HG03097 (cell line): ENCODE data around the gene MOB3C.

Source experiments
- ATAC-seq: cut with Tn5 transposase; IDR thresholded peaks from one replicate; pipeline ENCODE4 v1.9.1; 2021; ENCODE audit not compliant: unreplicated experiment, low FRiP score

Gene MOB3C

GRCh38 chr1:46607345-46608130 lies 9.1 kb downstream of the MOB3C start:
- ATAC-seq, result no peak

- no peak for ATAC-seq
Observed at GRCh38 chr1:46606255-46606965, 10.2 kb downstream of the MOB3C start.

GRCh38 chr1:46605232-46605631 lies 11.4 kb downstream of the MOB3C start:
- no peak for ATAC-seq

- ATAC-seq, result peak; percentile 91
Observed at GRCh38 chr1:46603858-46604549, 12.6 kb downstream of the MOB3C start, which contains the start of gene MKNK1. Gene MKNK1, minus strand, starts transcription at chr1:46604268. Its CDS starts 20,941 bp downstream, at chr1:46583327.

GRCh38 chr1:46603481-46603857 lies 13.1 kb downstream of the MOB3C start:
- no peak for ATAC-seq

GRCh38 chr1:46601257-46602007 lies 15.2 kb downstream of the MOB3C start:
- no peak for ATAC-seq

- ATAC-seq, result no peak
Observed at GRCh38 chr1:46599059-46599970, 17.3 kb downstream of the MOB3C start.

- ATAC-seq, result no peak
Observed at GRCh38 chr1:46596846-46597245, 19.8 kb downstream of the MOB3C start.

GRCh38 chr1:46596036-46596435 lies 20.6 kb downstream of the MOB3C start:
- no peak for ATAC-seq

GRCh38 chr1:46595127-46595526 lies 21.5 kb downstream of the MOB3C start:
- ATAC-seq, result no peak

- ATAC-seq, result no peak
Observed at GRCh38 chr1:46594063-46594462, 22.5 kb downstream of the MOB3C start.

GRCh38 chr1:46592823-46593222 lies 23.8 kb downstream of the MOB3C start:
- no peak for ATAC-seq

- ATAC-seq, result no peak
Observed at GRCh38 chr1:46589529-46589928, 27.1 kb downstream of the MOB3C start.

- ATAC-seq, result no peak
Observed at GRCh38 chr1:46587069-46587468, 29.5 kb downstream of the MOB3C start.

- no peak for ATAC-seq
Observed at GRCh38 chr1:46585312-46585938, 31.2 kb downstream of the MOB3C start.

GRCh38 chr1:46583494-46583893 lies 33.1 kb downstream of the MOB3C start:
- ATAC-seq, result no peak

- no peak for ATAC-seq
Observed at GRCh38 chr1:46582972-46583371, 33.6 kb downstream of the MOB3C start.

GRCh38 chr1:46581681-46582455 lies 34.7 kb downstream of the MOB3C start:
- ATAC-seq, result no peak
